ENCODE data around the gene ASAP2.

Gene ASAP2

GRCh38 chr2:9445089-9445488 is 238.5 kb downstream of the ASAP2 start:
- no peak for DNase-seq

GRCh38 chr2:9451231-9451630 is 244.6 kb downstream of the ASAP2 start:
- DNase-seq, result no peak

Measured in activated CD4-positive, alpha-beta T cell treated with anti-CD3 and anti-CD28 coated beads for 48 hours (primary cell).